Endometrial microvascular endothelial cells (primary cell): Measurements from ENCODE around the gene PTPRU. TPM values are rescaled to one million over a fixed set of nuclear protein-coding genes. Genes with fewer than 3 reads are reported as not detected.

ENCODE experiments used
- in situ Hi-C: cut with HindIII; loops from 2 replicates; pipeline ENCODE4 v1.10.0; 2017; ENCODE audit warnings: low sequenced_read_pairs, low pct_unique_long_range_greater_than_20kb; ENCODE audit errors: inconsistent ontology term
- total RNA-seq: library from RNA; depleted of rRNA; stranded (reverse); fragments of >200 nt; gene quantifications from one replicate; pipeline ENCODE4 v1.2.3, GENCODE V29; 2015; ENCODE audit errors: inconsistent ontology term

Gene PTPRU
- total RNA-seq, 1 donor from 2014 or later, result 6.1 TPM

GRCh38 chr1:29320156-29320940 lies 84.0 kb downstream of the PTPRU start:
- in situ Hi-C loops, result no loop called here

- in situ Hi-C loops, result no loop called here
These were observed 84.9 kb downstream of the PTPRU start for GRCh38 chr1:29321176-29321575.

- in situ Hi-C loops, result no loop called here
These were observed 85.9 kb downstream of the PTPRU start for GRCh38 chr1:29322147-29322694.

- in situ Hi-C loops, result no loop called here
These were observed 86.7 kb downstream of the PTPRU start for GRCh38 chr1:29322861-29323585.

GRCh38 chr1:29323636-29324035 lies 87.3 kb downstream of the PTPRU start:
- in situ Hi-C loops, result no loop called here

- in situ Hi-C loops, result no loop called here
These were observed 87.9 kb downstream of the PTPRU start for GRCh38 chr1:29324202-29324601.

- in situ Hi-C loops, result no loop called here
These were observed 88.5 kb downstream of the PTPRU start for GRCh38 chr1:29324771-29325351.

- in situ Hi-C loops, result no loop called here
These were observed 89.4 kb downstream of the PTPRU start for GRCh38 chr1:29325675-29326074.

GRCh38 chr1:29326123-29326522 lies 89.8 kb downstream of the PTPRU start:
- in situ Hi-C loops, result no loop called here

- in situ Hi-C loops, result no loop called here
These were observed 91.1 kb downstream of the PTPRU start for GRCh38 chr1:29327223-29327935.

- in situ Hi-C loops, result no loop called here
These were observed 92.9 kb downstream of the PTPRU start for GRCh38 chr1:29329022-29329775.

GRCh38 chr1:29330089-29330488 lies 93.8 kb downstream of the PTPRU start:
- in situ Hi-C loops, result no loop called here

- in situ Hi-C loops, result no loop called here
These were observed 94.5 kb downstream of the PTPRU start for GRCh38 chr1:29330856-29331255.

GRCh38 chr1:29331309-29331708 lies 95.0 kb downstream of the PTPRU start:
- in situ Hi-C loops, result no loop called here

- in situ Hi-C loops, result no loop called here
These were observed 95.4 kb downstream of the PTPRU start for GRCh38 chr1:29331729-29332128.

GRCh38 chr1:29332204-29332603 lies 95.9 kb downstream of the PTPRU start:
- in situ Hi-C loops, result no loop called here

- in situ Hi-C loops, result no loop called here
These were observed 96.7 kb downstream of the PTPRU start for GRCh38 chr1:29333008-29333407.

GRCh38 chr1:29335573-29335972 lies 99.3 kb downstream of the PTPRU start:
- in situ Hi-C loops, result no loop called here
